Left kidney (tissue), 8 donors: ENCODE results near the gene ITGA1. TPM values are rescaled to one million over a fixed set of nuclear protein-coding genes. Genes with fewer than 3 reads are reported as not detected.
"Not testable (repeated sequence)": the region's sequence is repeated elsewhere in the genome, so short reads cannot be mapped to it uniquely, and the experiment has no call there.

Source experiments
- DNase-seq: peaks from one replicate; pipeline ENCODE4 v3.0.0-alpha.2; 2013
- long read RNA-seq, 8 donors: transcript quantifications; one replicate each; lab custom pipeline, GENCODE V29; 2026
- polyA plus RNA-seq: library from polyadenylated mRNA; unstranded; fragments of 120-200 nt; gene quantifications from one replicate; pipeline ENCODE4 v1.2.1, GENCODE V29; 2013; ENCODE audit not compliant: insufficient read length

Gene ITGA1
- polyA plus RNA-seq, result 60.0 TPM
- long read RNA-seq, donor 1, full-length matches to known transcripts, result 3 of 18 reads
- long read RNA-seq, donor 1, partial matches to known transcripts, result 15 of 18 reads
- long read RNA-seq, donor 1, other reads (novel, unspliced or antisense), result 0 of 18 reads
- long read RNA-seq, donor 2, full-length matches to known transcripts, result 5 of 10 reads
- long read RNA-seq, donor 2, partial matches to known transcripts, result 5 of 10 reads
- long read RNA-seq, donor 2, other reads (novel, unspliced or antisense), result 0 of 10 reads
- long read RNA-seq, donor 3, full-length matches to known transcripts, result 1 of 1 reads
- long read RNA-seq, donor 3, partial matches to known transcripts, result 0 of 1 reads
- long read RNA-seq, donor 3, other reads (novel, unspliced or antisense), result 0 of 1 reads
- long read RNA-seq, donor 4, result 0 reads
- long read RNA-seq, donor 5, full-length matches to known transcripts, result 2 of 9 reads
- long read RNA-seq, donor 5, partial matches to known transcripts, result 7 of 9 reads
- long read RNA-seq, donor 5, other reads (novel, unspliced or antisense), result 0 of 9 reads
- long read RNA-seq, donor 6, full-length matches to known transcripts, result 4 of 4 reads
- long read RNA-seq, donor 6, partial matches to known transcripts, result 0 of 4 reads
- long read RNA-seq, donor 6, other reads (novel, unspliced or antisense), result 0 of 4 reads
- long read RNA-seq, donor 7, full-length matches to known transcripts, result 7 of 13 reads
- long read RNA-seq, donor 7, partial matches to known transcripts, result 6 of 13 reads
- long read RNA-seq, donor 7, other reads (novel, unspliced or antisense), result 0 of 13 reads
- long read RNA-seq, donor 8, result 0 reads

DNA sequence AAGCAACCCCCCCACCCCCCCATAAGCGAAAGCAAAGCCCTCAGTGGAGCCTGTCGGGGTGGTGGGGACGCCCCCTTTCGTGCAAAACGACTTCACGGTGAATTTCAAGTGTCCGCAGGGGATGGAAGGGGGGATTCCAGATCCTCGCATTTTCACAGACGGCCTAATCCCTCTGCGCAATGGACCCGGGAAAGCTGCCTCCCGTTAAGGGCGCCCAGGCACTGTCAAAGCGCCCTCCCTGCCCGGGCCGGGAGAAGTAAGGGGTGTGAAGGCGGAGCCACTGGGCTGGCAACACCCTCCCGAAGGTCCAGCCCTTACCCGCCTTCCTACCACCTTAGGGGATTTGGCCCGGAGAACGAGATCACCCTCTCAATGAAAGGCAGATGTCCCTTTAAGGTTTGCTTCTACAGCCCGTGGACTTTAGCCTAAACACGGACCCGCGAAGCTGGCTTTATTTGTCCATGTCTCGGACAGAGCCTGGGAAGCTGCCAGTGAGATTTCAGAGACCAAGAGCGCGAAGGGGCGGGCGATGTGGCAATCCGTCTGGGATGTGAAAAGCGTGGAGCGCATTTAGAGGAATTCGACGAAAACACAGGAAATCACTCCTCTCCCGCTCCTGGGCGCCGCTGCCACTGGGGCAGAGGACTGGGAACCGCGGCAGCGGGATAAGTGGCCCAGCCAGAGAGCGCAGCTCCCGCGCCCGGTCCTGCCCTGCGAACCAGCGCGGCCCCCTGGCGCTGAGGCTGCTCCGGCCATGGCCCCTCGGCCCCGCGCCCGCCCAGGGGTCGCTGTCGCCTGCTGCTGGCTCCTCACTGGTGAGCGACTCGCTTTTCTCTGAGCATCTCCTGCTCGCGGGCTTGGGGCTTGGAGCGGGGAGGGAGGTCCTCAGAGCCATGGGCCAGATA, at the start of gene ITGA1, which contains the start of gene PELO:
TSS of gene ITGA1 (plus strand) at position 317 of the 905 bp plus-strand sequence. CDS start at position 755, 438 bp downstream.
TSS of gene PELO (plus strand) at position 317 of the 905 bp plus-strand sequence. CDS start 12,479 bp downstream, outside the sequence.
- DNase-seq, result peak; percentile 73

DNA sequence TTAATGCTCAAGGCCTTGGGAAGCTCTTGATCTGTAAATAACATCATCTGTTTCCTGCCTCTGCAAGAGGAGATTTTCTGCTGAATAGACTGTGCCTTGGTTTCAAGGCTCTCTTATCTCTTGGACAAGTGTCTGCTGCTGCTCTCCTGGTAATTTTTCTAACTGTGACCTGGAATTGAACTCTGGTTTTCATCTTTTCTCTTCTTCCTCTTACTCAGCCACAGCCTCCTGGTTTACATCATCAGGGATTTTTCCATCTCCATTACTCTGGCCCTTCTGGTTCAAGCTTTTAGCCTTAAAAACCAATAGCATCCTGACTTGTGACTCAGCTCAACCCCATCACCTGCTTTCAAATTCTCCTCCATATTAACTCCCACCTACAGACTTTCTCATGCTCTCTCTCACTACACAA, 49.6 kb upstream of the ITGA1 start:
- no peak for DNase-seq

DNA sequence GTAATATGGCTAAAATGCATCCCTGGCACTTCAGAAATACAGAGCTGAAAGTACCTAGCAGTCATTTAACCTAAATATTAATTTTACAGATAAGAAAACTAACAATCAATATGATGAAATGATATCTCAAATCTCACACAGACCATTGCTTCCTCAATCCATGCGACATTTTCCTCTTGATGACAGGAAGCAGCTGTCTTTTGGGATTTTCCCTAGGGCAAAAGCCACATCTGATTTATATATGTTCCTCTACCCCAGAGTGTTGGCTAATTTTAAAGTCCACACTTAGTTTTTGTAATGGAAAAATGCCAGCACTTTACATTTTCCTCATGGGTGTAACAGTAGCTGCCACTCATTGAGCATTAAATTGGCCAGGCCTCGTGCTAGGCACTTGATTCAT, 47.7 kb upstream of the ITGA1 start:
- no peak for DNase-seq

- no peak for DNase-seq
Observed at GRCh38 chr5:52743012-52743411, 44.7 kb upstream of the ITGA1 start.

DNA sequence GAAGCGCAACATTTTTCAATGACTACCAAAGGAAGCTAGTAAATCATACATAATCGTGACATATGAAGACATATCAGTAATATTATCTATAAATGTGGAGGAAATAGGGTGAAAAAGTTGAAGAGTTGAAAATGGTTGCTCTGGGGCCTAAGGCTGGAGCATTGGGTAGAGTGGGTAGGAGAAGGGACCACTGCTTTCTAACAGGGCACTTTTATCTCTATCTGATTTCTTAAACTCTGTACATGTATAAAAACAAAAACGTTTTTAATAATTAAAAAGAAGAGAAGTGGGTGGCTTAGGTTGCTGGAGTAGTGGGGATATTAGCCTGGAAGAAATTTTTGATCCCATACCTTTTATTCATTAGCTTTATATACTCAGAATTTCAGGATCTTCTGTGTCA, 44.2 kb upstream of the ITGA1 start:
- no peak for DNase-seq

- DNase-seq, result no peak
Observed at GRCh38 chr5:52743970-52744369, 43.7 kb upstream of the ITGA1 start.

GRCh38 chr5:52744867-52745458, 42.8 kb upstream of the ITGA1 start:
- not testable (repeated sequence) for DNase-seq

DNA sequence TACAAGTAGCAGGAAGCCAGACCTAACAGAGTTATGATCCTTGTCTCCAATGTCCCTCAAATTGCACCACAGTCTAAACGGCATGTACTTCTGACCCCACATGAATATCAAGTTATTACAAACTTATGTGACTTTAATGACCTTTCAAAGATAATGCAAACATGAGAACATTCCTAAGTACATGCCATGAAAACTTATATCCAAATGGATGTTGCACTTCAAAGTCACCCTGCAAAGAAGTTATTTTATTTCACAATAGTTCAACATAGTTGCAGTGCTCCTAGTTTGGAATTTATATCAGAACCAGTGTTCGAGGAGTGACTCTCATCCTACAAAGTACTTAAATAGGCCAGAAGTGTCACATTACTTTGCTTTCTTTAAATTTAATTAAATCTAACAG, 41.2 kb upstream of the ITGA1 start:
- DNase-seq, result no peak

- DNase-seq, result no peak
Observed at GRCh38 chr5:52748590-52748989, 39.1 kb upstream of the ITGA1 start.

DNA sequence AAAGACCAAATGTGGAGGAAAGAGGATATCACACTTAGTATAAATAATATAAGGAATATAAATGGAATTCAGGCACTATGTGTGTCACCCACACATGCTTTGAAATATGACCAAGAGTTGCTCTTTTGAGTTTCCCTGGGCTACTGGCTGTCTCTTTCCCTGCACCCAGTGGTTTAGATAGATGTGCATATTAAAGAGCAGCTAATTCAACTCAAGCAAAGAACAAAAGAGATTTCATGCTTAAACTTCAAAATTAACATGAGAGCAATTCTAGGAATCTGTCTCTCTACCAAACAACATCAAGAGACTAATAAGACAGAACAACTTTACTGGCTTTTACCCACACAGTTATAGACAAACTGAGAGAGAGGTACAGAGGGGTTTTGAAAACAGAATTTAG, 38.0 kb upstream of the ITGA1 start:
- DNase-seq, result no peak

DNA sequence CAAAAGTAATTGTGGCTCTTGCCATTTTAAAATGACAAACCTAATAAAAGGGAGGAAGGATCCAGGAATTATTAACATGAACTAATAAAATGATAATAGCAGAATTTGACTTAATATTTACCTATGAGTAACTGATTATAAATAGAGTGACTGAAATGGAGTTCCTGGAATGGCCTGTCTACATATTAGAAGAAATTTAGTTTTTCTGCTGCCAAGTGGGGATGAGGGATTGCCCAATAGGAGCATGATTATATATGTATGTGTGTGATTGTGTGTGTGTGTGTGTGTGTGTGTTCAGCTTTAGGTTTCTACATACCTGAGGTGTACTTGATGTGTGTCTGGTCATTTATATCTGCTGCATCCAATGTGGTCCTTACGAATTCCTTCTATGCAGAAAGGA, 36.6 kb upstream of the ITGA1 start:
- no peak for DNase-seq

GRCh38 chr5:52754051-52754450, 33.7 kb upstream of the ITGA1 start:
- DNase-seq, result no peak

DNA sequence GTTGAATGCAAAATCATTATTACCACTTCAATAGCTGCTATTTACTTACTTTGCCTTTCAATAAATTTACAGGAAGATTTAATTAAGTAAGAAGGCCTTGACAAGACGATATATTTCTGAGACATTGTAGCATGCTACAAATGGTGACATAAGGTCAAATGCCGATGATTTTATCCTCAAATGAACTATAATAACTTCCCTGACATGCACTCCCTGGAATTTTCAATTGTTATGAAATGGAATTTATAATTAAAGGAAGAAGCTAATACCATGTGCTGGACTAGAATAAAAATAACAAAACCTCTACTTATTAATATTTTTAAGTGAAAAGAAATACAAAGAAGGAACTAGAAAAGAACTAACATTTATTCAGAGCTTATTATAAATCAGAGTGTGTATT, 30.2 kb upstream of the ITGA1 start:
- DNase-seq, result no peak

DNA sequence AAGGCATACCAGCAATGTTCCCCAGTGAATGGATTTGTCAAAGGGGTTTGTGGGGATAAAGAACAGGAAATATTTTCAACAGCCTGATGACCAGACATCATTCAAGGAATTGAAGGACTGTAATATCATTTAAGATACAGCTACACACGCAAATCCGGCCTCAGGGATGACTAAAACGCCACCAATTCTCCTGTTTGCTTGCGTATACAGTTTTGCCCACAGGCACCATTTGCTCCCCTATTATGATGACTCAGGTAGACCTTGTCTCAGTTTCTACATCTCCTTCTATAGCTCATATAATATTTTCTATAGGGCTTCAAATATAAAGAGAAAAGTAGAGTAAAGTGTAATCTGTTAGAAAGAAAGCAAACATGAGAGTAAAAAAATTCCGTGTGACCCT, 29.7 kb upstream of the ITGA1 start:
- DNase-seq, result no peak

GRCh38 chr5:52759331-52759730, 28.4 kb upstream of the ITGA1 start:
- no peak for DNase-seq

DNA sequence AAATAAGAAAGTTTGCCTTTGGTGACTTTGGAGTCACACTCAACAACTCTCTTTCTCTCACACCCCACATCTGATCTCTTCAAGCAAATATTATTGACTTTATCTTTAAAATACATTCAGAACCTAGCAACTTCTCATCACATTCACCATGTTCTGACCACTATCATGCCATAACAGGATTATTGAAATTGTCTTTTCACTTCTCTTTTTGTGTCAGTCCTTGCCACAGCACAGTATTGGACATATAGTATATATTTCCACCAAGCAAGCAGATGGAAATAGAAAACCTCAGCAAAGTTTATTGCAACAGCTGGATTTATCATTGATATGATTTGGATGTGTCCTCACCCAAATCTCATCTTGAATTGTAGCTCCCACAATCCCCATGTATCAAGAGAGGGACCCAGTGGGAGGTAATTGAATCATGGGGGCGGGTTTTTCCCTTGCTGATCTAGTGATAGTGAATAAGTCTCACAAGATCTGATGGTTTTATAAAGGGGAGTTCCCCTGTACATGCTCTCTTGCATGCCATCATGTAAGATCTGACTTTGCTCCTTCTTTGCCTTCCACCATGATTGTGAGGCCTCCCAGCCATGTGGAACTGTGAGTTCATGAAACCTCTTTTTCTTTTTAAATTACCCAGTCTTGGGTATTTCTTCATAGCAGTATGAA, 26.9 kb upstream of the ITGA1 start:
- DNase-seq, result no peak

DNA sequence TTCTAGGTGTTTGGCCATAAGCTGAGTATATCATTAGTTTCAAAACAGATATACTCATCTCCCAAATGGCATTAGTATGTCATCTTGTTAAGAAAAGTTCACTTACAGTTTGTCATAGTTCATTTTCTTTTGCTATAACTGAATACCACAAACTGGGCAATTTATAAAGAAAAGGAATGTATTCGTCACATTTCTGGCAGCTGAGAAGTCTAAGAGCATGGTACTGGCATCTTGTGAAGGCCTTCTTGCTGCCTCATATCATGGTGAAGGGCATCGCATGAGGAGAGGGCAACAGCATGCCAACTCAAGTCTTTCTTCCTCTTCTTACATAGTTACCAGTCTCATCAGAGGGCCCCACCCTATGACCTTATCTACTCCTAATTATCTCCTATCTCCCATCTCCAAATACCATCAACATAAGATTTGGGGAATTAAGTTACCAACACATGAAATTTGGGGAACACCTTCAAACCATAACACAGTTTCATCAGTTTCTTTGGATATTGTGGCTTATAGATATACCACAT, 20.4 kb upstream of the ITGA1 start:
- no peak for DNase-seq

DNA sequence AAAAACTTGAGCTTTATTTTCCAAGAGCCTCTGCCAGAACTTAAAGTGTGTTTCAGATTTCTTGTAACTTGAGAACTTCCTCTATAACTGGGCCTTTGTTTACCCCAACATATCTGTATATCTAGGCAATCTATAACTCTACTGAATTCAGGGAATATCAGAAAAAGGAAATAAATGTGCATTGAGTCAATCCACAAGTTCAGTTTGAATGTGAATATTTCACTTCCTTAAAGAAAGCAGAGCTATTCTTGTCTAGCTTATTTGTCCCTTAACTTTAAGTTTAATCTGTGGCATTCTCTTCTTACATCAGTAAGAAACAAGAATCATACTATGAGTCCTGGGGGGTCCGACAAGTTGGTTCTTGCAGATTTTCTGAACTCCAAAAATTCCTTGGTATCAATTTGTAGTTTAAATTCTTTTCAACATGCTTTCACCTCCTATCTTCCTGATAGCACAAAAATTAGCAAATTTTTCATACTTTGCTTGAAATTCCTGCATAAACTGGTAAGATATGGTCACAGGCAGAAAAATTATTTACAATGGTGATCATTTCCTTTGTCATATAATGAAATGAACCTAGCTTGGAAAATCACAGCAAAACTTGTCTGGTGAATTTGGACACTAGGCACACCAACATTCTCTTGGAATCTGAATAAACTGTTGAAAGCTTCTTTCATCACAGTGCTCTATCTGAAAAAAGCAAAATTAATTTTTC, 19.8 kb upstream of the ITGA1 start:
- DNase-seq, result no peak

DNA sequence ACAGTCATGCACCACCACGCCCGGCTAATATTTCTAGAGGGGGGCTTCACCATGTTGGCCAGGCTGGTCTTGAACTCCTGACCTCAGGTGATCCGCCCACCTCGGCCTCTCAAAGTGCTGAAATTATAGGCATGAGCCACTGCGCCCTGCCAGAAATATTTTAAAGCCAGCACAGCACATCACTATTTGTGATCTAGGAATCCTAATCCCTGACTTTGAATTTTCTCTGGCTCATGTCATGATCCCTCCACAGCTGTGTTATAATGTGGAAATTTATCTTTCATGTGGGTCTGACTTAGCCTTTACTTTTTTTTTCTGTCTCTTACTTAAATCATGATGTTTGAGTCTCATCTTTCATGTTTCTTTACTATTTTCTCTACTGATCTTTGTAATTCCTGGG, 18.7 kb upstream of the ITGA1 start:
- DNase-seq, result no peak

GRCh38 chr5:52770287-52770939, 17.3 kb upstream of the ITGA1 start:
- DNase-seq, result no peak
